HepG2 (cell line): ENCODE results near the gene SLC39A2.

Source experiments
- CTCF ChIP-seq: sonication (generic); formaldehyde crosslinking; IDR thresholded peaks from 2 replicates; pipeline ENCODE4 v1.5.0; 2020; ENCODE audit warnings: mild to moderate bottlenecking, missing genetic modification reagents, moderate library complexity
- DNMT1 ChIP-seq: sonication (generic); formaldehyde crosslinking; IDR thresholded peaks from 2 replicates; pipeline ENCODE4 v1.5.1; 2020; ENCODE audit warnings: mild to moderate bottlenecking, missing genetic modification reagents
- EP300 ChIP-seq, 3 experiments: sonication (generic) in 1 of 3; formaldehyde crosslinking in 1 of 3; IDR thresholded peaks; 2 replicates each; pipeline versions ENCODE4 v1.5.1 to v1.6.1; 2011 to 2020; ENCODE audit warnings: low read depth in 2 of 3, low read length in 2 of 3, borderline replicate concordance in 1 of 3, improper control_type of control experiment in 1 of 3, mild to moderate bottlenecking in 1 of 3, missing genetic modification reagents in 1 of 3, moderate library complexity in 1 of 3
- GATAD2A ChIP-seq: IDR thresholded peaks from 2 replicates; pipeline ENCODE4 v1.6.1; 2016
- KDM1A ChIP-seq: IDR thresholded peaks from 2 replicates; pipeline ENCODE4 v1.6.1; 2016; ENCODE audit warnings: missing compliant biosample characterization
- MLXIP ChIP-seq: sonication (generic); formaldehyde crosslinking; IDR thresholded peaks from 2 replicates; pipeline ENCODE4 v1.9.0; 2021; ENCODE audit warnings: missing genetic modification reagents, borderline replicate concordance
- RBAK ChIP-seq: sonication (generic); formaldehyde crosslinking; IDR thresholded peaks from 2 replicates; pipeline ENCODE4 v1.5.1; 2020; ENCODE audit warnings: mild to moderate bottlenecking, missing genetic modification reagents
- REST ChIP-seq, 2 experiments: IDR thresholded peaks; 2 replicates each; pipeline ENCODE4 v1.6.1; 2011 to 2012; ENCODE audit warnings: low read length in 2 of 2, borderline replicate concordance in 1 of 2, low read depth in 1 of 2, mild to moderate bottlenecking in 1 of 2, moderate library complexity in 1 of 2
- SMC3 ChIP-seq: IDR thresholded peaks from 2 replicates; pipeline ENCODE4 v1.6.1; 2011; ENCODE audit warnings: low read length, improper control_type of control experiment
- TARDBP ChIP-seq: sonication (generic); formaldehyde crosslinking; IDR thresholded peaks from 2 replicates; pipeline ENCODE4 v1.8.0; 2022; ENCODE audit warnings: mild to moderate bottlenecking, missing genetic modification reagents
- TF ChIP-seq, protein P1 (sequence below): sonication (generic); formaldehyde crosslinking; IDR thresholded peaks from 2 replicates; pipeline ENCODE4 v1.4.0; 2020; ENCODE audit warnings: missing genetic modification reagents

DNA sequence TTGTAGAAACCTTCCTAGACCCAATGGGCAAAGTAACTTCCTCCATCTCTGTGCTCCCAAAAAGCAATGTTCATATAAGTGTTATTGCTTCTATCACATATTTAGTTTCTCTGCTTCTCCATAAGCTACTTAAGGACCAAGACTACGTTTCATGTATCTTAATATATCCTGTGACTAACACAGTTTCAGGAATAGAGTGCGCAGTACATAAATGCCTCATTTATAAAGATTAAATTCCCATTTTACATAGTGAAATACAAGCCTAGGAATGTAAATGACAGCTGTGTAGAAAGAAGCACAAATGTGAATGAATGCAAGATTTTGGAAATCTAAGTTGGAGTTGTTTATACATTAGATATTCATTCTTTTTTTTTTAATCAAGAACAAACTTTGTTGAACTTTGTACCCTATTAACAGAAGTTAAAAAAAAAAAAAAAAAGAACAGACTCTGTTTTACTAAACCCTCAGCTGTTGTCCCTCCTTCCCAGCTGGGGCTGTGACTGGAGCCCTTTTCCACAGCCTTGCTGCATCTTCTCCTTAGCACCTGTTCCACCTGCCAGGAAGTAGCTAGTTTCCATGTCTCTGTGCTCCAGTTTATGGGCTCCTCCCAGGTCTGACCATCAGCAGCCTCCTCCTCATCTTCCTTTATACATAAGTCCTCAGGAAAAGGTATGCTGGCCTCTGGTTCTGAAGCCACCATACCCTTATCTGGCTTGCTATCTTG lies 16.3 kb upstream of the SLC39A2 start:
- TF ChIP-seq KDM1A (CRISPR knock-in tag) (no peak), CTCF (no peak), RBAK (no peak), DNMT1 (CRISPR knock-in tag) (no peak), TARDBP (CRISPR knock-in tag) (no peak), GATAD2A (CRISPR knock-in tag) (no peak), SMC3 (no peak), REST (IDR thresholded peaks at IDR 0.05; ENCODE audit: borderline replicate concordance in 1 of 2, low read depth in 1 of 2, low read length in 2 of 2) (no peak), MLXIP (CRISPR knock-in tag) (no peak), EP300 (IDR thresholded peaks at IDR 0.05; ENCODE audit: low read depth in 2 of 2, low read length in 2 of 2) (no peak), EP300 (CRISPR knock-in tag; IDR thresholded peaks at IDR 0.05; ENCODE audit: borderline replicate concordance) (no peak)
- TF ChIP-seq, protein P1, sequence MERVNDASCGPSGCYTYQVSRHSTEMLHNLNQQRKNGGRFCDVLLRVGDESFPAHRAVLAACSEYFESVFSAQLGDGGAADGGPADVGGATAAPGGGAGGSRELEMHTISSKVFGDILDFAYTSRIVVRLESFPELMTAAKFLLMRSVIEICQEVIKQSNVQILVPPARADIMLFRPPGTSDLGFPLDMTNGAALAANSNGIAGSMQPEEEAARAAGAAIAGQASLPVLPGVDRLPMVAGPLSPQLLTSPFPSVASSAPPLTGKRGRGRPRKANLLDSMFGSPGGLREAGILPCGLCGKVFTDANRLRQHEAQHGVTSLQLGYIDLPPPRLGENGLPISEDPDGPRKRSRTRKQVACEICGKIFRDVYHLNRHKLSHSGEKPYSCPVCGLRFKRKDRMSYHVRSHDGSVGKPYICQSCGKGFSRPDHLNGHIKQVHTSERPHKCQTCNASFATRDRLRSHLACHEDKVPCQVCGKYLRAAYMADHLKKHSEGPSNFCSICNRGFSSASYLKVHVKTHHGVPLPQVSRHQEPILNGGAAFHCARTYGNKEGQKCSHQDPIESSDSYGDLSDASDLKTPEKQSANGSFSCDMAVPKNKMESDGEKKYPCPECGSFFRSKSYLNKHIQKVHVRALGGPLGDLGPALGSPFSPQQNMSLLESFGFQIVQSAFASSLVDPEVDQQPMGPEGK (CRISPR knock-in tag): no peak
